ENCODE data around the gene TAF11L5.
"Not testable (repeated sequence)": the region's sequence is repeated elsewhere in the genome, so short reads cannot be mapped to it uniquely, and the experiment has no call there.

TAF11L5 gene

DNA sequence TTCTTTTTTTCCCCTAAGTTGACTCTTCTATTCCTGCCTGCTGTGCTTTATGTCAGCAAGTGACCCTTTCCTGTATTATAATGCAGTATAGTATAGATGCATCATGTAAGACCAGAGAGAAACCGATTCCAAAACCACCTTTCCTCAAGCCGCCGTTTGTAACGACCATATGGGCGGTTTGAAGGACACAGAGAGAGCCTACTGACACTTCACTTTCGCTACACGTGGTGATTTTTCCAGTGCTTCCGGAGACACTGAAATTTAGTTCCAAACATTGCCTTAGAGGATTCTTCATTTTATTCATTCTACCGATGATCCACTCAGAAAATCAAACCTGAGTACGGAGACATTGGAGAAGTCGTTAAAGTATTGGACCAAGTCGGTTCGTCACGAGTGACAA lies 5.5 kb upstream of the TAF11L5 start:
- not testable (repeated sequence) for H3K9me3 ChIP-seq (ENCODE audit: low read length); H2AFZ ChIP-seq (ENCODE audit: low read depth, low read length); H3K27me3 ChIP-seq (ENCODE audit: insufficient read depth, low read length); H3K4me3 ChIP-seq (ENCODE audit: low read length); H3K4me1 ChIP-seq (ENCODE audit: insufficient read depth, low read length); H3K36me3 ChIP-seq (ENCODE audit: insufficient read depth, low read length)

DNA sequence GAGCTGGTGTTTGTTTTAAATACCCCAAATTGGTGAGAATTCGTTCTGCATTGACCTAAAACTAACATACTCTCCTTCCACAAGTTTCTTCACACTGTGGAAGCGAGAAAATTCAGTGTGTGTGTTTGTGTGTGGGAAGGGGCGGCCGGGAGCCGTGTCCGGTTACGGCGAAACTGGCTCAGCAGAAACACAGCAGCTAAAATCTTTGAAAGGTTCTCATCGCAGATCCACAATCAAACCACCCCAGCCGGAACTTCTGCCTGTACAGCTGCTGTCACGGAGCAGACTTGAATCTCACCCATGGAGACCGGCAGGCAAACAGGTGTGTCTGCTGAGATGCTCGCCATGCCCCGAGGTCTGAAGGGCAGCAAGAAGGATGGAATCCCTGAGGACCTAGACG lies 3.5 kb upstream of the TAF11L5 start, which contains the start of gene TAF11L4:
Gene TAF11L4 (plus strand): TSS at position 301 of the 400 bp plus-strand sequence.
- H3K4me1 ChIP-seq (ENCODE audit: insufficient read depth, low read length); H2AFZ ChIP-seq (ENCODE audit: low read depth, low read length); H3K36me3 ChIP-seq (ENCODE audit: insufficient read depth, low read length); H3K27me3 ChIP-seq (ENCODE audit: insufficient read depth, low read length); H3K9me3 ChIP-seq (ENCODE audit: low read length); H3K4me3 ChIP-seq (ENCODE audit: low read length): not testable (repeated sequence)

DNA sequence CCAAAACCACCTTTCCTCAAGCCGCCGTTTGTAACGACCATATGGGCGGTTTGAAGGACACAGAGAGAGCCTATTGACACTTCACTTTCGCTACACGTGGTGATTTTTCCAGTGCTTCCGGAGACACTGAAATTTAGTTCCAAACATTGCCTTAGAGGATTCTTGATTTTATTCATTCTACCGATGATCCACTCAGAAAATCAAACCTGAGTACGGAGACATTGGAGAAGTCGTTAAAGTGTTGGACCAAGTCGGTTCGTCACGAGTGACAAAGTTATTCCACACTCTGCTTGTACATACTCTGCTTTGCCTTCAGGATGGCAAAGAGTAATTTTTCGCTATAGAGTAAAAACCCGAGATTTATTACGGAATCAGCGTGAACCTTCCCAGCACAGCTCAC lies 1.5 kb downstream of the TAF11L5 start:
- not testable (repeated sequence) for H2AFZ ChIP-seq (ENCODE audit: low read depth, low read length); H3K4me3 ChIP-seq (ENCODE audit: low read length); H3K9me3 ChIP-seq (ENCODE audit: low read length); H3K27me3 ChIP-seq (ENCODE audit: insufficient read depth, low read length); H3K36me3 ChIP-seq (ENCODE audit: insufficient read depth, low read length); H3K4me1 ChIP-seq (ENCODE audit: insufficient read depth, low read length)

DNA sequence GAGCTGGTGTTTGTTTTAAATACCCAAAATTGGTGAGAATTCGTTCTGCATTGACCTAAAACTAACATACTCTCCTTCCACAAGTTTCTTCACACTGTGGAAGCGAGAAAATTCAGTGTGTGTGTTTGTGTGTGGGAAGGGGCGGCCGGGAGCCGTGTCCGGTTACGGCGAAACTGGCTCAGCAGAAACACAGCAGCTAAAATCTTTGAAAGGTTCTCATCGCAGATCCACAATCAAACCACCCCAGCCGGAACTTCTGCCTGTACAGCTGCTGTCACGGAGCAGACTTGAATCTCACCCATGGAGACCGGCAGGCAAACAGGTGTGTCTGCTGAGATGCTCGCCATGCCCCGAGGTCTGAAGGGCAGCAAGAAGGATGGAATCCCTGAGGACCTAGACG lies 3.3 kb downstream of the TAF11L5 start, which contains the start of gene TAF11L6:
Gene TAF11L6 (plus strand): TSS at position 301 of the 400 bp plus-strand sequence.
- not testable (repeated sequence) for H3K4me3 ChIP-seq (ENCODE audit: low read length); H3K4me1 ChIP-seq (ENCODE audit: insufficient read depth, low read length); H3K36me3 ChIP-seq (ENCODE audit: insufficient read depth, low read length); H3K9me3 ChIP-seq (ENCODE audit: low read length); H2AFZ ChIP-seq (ENCODE audit: low read depth, low read length); H3K27me3 ChIP-seq (ENCODE audit: insufficient read depth, low read length)

All from neuron (in vitro differentiated cells).